IMR-90 (cell line): ENCODE results near the gene KRTAP2-1.

Experiments
- BHLHE40 ChIP-seq: fragments of 150-350 bp; IDR thresholded peaks from 2 replicates; pipeline ENCODE4 v1.6.1; 2016; ENCODE audit warnings: mild to moderate bottlenecking, low read depth, low read length
- CEBPB ChIP-seq: IDR thresholded peaks from 2 replicates; pipeline ENCODE4 v1.6.1; 2012; ENCODE audit warnings: low read depth, low read length, improper control_type of control experiment
- CHD1 ChIP-seq: IDR thresholded peaks from 2 replicates; pipeline ENCODE4 v1.6.1; 2012; ENCODE audit warnings: low read depth, low read length, improper control_type of control experiment
- FOS ChIP-seq: fragments of 150-350 bp; IDR thresholded peaks from 2 replicates; pipeline ENCODE4 v1.6.1; 2016; ENCODE audit warnings: low read depth, low read length
- MAFK ChIP-seq: IDR thresholded peaks from 2 replicates; pipeline ENCODE4 v1.6.1; 2012; ENCODE audit warnings: low read depth, low read length, improper control_type of control experiment
- MXI1 ChIP-seq: IDR thresholded peaks from 2 replicates; pipeline ENCODE4 v1.6.1; 2012; ENCODE audit warnings: low read depth, mild to moderate bottlenecking, low read length, moderate library complexity, borderline replicate concordance
- POLR2A ChIP-seq: IDR thresholded peaks from 2 replicates; pipeline ENCODE4 v1.6.1; 2012; ENCODE audit warnings: mild to moderate bottlenecking, low read depth, low read length
- RAD21 ChIP-seq: IDR thresholded peaks from 2 replicates; pipeline ENCODE4 v1.6.1; 2012; ENCODE audit warnings: low read length, improper control_type of control experiment
- RFX5 ChIP-seq: IDR thresholded peaks from 2 replicates; pipeline ENCODE4 v1.8.0; 2012; ENCODE audit warnings: low read depth, mild to moderate bottlenecking, low read length, moderate library complexity
- SMC3 ChIP-seq: fragments of 150-350 bp; IDR thresholded peaks from 2 replicates; pipeline ENCODE4 v1.6.1; 2016; ENCODE audit warnings: low read depth, mild to moderate bottlenecking, antibody characterized with exemption, low read length, moderate library complexity
- TF ChIP-seq, protein P1 (sequence below): conservative IDR thresholded peaks from 2 replicates; pipeline ENCODE4 v1.5.1; 2012; ENCODE audit warnings: mild to moderate bottlenecking, low read depth, low read length, improper control_type of control experiment

DNA sequence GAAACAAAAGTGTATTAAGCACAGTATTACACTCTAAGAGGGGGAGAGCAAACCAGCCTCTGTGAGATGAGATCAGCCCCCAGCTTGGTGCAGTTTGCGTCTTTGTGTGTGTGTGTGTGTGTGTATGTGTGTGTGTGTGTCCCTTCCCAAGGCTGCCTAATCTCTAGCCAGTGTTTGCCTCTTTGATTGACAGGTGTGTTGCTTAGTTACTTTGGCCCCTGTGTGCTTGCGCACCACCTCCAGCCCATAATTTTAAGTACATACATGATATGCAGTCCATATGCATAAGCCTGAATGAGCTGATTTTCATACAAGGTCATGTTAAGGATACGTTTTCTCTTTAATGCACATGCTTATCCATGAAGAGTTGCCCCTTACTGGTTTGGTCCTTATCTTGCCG, 45.3 kb downstream of the KRTAP2-1 start:
- TF ChIP-seq POLR2A (no peak), CHD1 (no peak), BHLHE40 (no peak), MAFK (no peak), FOS (no peak), MXI1 (no peak), RFX5 (no peak), SMC3 (no peak), RAD21 (no peak), CEBPB (no peak)
- TF ChIP-seq, protein P1, sequence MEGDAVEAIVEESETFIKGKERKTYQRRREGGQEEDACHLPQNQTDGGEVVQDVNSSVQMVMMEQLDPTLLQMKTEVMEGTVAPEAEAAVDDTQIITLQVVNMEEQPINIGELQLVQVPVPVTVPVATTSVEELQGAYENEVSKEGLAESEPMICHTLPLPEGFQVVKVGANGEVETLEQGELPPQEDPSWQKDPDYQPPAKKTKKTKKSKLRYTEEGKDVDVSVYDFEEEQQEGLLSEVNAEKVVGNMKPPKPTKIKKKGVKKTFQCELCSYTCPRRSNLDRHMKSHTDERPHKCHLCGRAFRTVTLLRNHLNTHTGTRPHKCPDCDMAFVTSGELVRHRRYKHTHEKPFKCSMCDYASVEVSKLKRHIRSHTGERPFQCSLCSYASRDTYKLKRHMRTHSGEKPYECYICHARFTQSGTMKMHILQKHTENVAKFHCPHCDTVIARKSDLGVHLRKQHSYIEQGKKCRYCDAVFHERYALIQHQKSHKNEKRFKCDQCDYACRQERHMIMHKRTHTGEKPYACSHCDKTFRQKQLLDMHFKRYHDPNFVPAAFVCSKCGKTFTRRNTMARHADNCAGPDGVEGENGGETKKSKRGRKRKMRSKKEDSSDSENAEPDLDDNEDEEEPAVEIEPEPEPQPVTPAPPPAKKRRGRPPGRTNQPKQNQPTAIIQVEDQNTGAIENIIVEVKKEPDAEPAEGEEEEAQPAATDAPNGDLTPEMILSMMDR = no peak
